Measurements from ENCODE around the gene STON1.

DNA sequence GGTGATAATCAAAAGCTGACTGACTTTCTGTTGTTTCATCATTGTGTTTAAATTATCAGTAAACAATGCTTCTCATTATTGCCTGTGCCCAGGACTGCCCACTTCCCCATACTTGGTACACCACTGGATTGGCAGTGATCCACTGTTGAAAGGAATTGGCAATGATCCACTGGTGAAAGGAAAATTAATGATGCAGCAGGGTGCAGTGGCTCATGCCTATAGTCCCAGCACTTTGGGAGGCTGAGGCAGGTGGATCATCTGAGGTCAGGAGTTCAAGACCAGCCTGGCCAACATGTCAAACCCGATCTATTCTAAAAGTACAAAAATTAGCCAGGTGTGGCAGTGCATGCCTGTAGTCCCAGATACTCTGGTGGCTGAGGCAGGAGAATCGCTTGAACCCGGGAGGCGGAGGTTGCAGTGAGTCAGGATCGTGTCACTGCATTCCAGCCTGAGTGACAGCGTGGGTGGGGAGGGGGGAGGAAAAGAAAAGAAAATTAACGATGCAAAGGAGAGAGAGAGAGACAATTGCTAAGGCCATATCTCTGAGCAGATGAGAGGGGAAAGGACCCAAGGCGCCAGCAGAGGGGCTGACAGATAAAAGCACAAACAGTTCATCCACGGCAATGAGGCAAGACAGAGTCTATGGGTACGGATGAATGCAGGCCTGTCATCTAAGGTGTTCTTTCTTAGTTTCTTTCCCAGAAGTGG, 77.5 kb downstream of the STON1 start:
- TF ChIP-seq NFIC (IDR thresholded peaks at IDR 0.05): 0 out of 2 replicates have a peak, but pooled peaks have one; percentile 23
- no peak for TF ChIP-seq TAF1 (IDR thresholded peaks at IDR 0.05; ENCODE audit: low read depth)
- TF ChIP-seq, protein P1, sequence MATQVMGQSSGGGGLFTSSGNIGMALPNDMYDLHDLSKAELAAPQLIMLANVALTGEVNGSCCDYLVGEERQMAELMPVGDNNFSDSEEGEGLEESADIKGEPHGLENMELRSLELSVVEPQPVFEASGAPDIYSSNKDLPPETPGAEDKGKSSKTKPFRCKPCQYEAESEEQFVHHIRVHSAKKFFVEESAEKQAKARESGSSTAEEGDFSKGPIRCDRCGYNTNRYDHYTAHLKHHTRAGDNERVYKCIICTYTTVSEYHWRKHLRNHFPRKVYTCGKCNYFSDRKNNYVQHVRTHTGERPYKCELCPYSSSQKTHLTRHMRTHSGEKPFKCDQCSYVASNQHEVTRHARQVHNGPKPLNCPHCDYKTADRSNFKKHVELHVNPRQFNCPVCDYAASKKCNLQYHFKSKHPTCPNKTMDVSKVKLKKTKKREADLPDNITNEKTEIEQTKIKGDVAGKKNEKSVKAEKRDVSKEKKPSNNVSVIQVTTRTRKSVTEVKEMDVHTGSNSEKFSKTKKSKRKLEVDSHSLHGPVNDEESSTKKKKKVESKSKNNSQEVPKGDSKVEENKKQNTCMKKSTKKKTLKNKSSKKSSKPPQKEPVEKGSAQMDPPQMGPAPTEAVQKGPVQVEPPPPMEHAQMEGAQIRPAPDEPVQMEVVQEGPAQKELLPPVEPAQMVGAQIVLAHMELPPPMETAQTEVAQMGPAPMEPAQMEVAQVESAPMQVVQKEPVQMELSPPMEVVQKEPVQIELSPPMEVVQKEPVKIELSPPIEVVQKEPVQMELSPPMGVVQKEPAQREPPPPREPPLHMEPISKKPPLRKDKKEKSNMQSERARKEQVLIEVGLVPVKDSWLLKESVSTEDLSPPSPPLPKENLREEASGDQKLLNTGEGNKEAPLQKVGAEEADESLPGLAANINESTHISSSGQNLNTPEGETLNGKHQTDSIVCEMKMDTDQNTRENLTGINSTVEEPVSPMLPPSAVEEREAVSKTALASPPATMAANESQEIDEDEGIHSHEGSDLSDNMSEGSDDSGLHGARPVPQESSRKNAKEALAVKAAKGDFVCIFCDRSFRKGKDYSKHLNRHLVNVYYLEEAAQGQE (IDR thresholded peaks at IDR 0.05; ENCODE audit: low read depth): no peak
- no peak for TF ChIP-seq EP300 (IDR thresholded peaks at IDR 0.05; ENCODE audit: borderline replicate concordance)
- TF ChIP-seq, protein P2, sequence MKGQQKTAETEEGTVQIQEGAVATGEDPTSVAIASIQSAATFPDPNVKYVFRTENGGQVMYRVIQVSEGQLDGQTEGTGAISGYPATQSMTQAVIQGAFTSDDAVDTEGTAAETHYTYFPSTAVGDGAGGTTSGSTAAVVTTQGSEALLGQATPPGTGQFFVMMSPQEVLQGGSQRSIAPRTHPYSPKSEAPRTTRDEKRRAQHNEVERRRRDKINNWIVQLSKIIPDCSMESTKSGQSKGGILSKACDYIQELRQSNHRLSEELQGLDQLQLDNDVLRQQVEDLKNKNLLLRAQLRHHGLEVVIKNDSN (IDR thresholded peaks at IDR 0.05): no peak
